Measurements from ENCODE around the gene TMEM30B.
A peak's percentile ranks its signal among the peaks of the same experiment; 100 is the strongest.
"Not testable (repeated sequence)": the region's sequence is repeated elsewhere in the genome, so short reads cannot be mapped to it uniquely, and the experiment has no call there.

Gene TMEM30B

GRCh38 chr14:61266436-61266835, 14.7 kb downstream of the TMEM30B start:
- no peak for DNase-seq (ENCODE audit: low spot score)

DNA sequence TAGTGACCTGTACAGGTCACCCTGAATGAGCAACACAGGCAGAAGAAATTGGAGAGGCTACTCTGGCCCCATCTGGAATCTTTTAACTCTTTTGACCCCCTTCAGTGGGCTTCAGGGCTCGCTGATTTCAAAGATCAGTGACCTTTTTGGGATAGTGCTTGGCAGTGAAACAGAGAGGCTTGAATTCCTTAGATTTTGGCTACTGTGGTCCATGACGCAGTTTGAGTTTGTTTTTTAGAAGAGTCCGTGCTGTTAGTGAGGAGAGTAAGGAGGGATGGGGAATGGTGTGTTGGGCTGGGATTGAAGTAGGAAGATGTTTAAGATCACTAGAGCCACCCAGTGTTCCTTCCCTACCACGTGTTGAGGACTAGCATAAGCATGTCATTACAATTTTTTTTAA, 16.5 kb downstream of the TMEM30B start:
- no peak for DNase-seq (ENCODE audit: low spot score)

DNA sequence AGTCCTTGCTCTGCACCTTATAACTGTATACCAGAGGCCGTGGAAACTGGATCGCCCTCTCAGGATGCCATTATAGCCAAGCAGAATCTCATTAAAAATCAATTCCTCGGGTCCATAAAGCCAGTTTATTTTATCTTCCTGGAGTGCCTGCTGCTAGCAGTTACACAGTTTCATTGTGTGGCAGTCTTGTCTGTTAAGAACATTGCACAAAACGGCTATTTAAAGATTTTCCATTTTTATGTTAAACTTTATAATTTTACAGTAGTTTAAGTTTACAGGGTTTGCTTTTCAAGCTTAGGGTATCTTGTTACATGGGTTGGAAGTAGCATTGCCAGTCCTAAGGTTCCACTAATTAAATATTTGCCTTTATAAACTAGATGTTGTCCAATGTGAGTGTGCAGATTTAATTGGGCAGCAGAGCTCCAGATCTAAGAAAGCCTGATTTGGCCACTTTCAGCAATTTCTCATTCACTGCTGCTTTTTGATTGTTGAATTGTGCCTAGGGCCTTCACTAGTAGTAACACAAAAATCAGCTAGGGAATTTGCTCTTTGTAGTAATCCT, 17.0 kb downstream of the TMEM30B start:
- no peak for DNase-seq (ENCODE audit: low spot score)

DNA sequence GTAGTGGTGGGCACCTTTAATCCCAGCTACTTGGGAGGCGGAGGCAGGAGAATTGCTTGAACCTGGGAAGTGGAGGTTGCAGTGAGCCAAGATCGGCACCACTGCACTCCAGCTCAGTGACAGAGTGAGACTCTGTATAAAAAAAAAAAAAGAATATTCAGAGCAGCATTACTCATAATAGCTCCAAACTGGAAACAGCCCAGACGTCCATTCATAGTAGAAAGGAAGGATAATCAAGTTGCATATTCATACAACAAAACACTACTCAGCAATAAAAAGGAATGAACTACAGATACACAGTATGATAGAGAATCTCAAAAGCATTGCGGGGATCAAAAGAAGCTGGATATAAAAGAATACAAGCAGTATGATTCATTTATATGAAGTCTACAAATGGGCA, 19.1 kb downstream of the TMEM30B start:
- DNase-seq (ENCODE audit: low spot score): no peak

GRCh38 chr14:61260939-61261776, 20.0 kb downstream of the TMEM30B start:
- no peak for DNase-seq (ENCODE audit: low spot score)

DNA sequence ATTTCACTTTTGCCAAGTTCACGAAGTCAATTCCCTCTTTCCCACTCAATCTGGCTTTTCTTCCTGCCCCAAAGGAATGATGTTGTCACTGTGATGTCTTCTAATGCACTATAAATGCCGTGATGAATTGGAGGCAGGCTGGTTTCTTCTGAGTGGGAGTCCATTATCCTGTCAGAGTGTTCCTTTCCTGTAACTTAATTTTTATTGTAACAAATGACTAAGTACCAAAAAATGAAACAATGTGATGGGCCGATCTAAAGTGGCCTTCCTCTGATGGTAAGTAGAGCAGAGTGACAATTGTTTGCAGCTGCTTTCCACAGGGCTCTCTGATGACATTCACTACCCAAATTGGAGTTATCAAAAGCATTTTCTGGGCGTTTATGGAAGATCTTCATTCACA, 22.2 kb downstream of the TMEM30B start:
- DNase-seq (ENCODE audit: low spot score): no peak

DNA sequence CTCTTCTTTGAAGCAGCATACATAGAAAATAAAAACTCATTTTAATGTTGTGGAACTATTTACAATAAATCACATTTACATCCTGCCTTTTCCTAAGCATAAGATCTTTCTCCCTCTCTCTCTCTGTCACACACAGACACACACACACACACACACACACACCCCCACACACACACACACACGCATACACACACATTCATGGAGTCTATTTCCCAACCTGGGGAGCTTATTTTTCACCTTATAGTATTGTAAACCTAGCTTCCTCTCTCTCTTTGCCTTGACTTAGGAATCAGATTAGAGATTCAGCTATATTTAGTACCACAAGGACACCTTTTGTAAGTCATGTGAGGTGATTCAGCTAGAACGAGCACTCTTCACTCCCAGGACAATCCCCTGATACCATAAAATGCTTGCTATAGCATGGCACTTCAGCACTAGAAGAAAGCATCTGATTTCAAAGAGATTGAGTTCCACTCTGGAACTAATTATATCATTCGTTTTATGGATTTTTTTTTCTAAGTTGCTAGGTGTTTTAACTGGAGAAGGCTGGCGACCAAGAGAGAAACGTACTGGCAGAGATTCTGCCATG, 23.6 kb downstream of the TMEM30B start:
- no peak for DNase-seq (ENCODE audit: low spot score)

- no peak for DNase-seq (ENCODE audit: low spot score)
These were observed 24.2 kb downstream of the TMEM30B start for GRCh38 chr14:61256826-61257468.

GRCh38 chr14:61255968-61256367, 25.2 kb downstream of the TMEM30B start:
- no peak for DNase-seq (ENCODE audit: low spot score)

DNA sequence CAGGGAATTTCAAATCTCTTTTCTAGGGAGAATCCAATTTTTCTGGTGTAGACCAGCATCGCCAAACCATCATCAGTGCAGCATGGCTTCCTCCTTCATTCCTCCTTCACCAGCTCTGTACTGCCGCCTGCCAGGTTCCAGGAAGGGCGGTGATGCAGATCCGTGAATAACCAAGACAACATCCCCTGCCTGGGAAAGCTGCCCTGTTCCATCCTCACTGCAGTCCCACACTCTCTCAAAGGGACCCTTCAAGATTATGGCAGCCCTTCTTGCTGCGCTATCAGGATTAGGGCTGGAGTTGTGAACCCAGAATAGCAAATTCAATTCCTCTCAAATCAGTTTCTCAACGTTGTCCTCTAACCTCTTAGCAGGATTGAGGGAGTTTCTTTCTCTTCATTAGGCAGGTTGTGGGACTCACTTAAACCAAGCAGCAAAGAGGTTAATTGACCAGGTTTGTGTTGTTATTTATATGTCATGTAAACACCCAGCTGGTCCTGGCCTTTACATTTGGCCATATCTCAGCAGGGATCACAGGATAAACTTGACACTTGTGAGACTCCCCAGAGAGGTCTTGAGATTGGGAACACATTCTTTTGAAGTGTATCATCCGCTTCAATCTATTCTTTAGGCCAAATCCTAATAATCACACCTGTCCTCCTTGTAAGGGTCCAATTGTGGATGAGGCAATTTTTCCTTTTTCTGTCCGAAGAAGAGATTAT, 26.2 kb downstream of the TMEM30B start:
- no peak for DNase-seq (ENCODE audit: low spot score)

GRCh38 chr14:61253064-61253738, 27.9 kb downstream of the TMEM30B start:
- no peak for DNase-seq (ENCODE audit: low spot score)

DNA sequence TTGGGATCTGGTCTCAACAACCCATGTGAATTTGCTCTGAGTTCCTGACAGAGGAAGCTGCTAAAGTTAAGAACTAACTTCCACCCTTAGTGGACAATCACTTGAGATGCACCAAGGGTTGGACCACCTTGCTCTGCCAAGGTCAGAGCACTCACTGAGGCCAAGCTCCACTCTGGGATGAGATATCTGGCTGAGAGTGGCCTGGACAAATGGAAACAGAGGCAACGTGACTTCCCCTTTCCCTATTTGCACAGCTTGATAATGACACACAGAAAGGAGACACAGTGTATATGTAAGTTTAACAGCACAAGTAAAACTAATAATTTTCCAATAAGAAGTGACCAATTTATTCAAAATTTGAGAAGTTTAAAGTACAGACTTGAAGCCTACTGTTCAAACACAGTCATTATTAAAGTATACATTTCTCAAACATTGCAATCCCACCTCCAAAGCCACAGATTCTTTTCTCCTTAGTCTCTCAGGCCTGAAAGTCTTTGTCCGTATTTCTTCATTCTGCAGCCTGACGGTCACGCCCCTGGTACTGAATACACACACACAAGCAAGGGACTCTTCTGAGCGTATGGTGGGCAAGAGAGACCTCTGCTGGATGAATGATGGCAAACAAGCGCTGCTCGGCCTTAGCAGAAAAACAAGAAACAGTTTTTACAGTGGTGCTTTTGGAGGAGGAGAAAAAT, 28.6 kb downstream of the TMEM30B start:
- DNase-seq (ENCODE audit: low spot score): peak; percentile 71

GRCh38 chr14:61250063-61250462, 31.1 kb downstream of the TMEM30B start:
- DNase-seq (ENCODE audit: low spot score): no peak

DNA sequence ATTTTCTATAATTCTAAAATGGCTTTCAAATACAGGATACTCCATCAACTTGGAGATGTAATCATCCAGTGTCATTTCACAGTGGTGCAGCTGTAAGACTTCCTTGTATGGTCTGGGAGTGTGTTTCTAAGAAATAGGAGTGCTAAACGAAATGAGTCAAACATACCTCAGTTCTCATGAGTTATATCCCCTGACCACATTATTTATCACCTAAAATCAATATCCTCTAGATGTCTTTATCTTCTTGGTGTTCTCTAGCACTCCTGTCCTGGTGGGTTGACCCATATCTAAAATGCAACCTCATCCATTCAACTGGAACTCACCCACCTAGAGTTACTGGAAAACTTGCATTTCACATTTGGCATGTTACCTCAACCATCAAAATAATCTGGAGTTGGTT, 33.2 kb downstream of the TMEM30B start:
- no peak for DNase-seq (ENCODE audit: low spot score)

- DNase-seq (ENCODE audit: low spot score): no peak
These were observed 34.4 kb downstream of the TMEM30B start for GRCh38 chr14:61246721-61247120.

DNA sequence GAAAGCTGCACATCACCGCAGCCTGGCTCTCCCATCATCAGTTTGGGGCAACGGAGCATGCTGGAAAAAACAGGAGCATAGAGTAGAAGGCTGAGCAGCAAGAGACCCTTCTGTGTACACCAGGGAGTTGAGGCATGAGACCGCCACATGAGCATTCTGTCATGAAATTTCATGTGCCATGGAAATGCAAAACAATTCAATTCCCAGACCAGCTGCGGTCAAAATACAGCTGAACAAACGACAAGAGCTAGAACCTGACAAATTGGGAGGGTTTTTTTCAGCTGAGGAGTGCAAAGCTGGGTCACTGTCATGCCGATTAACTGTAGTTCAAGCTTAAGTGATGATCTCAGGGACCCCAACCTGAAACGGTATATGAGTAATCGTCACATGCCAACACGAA, 37.1 kb downstream of the TMEM30B start:
- no peak for DNase-seq (ENCODE audit: low spot score)

GRCh38 chr14:61240206-61240605, 40.9 kb downstream of the TMEM30B start:
- no peak for DNase-seq (ENCODE audit: low spot score)

GRCh38 chr14:61239285-61239684, 41.9 kb downstream of the TMEM30B start:
- DNase-seq (ENCODE audit: low spot score): not testable (repeated sequence)

GRCh38 chr14:61238611-61239245, 42.4 kb downstream of the TMEM30B start:
- no peak for DNase-seq (ENCODE audit: low spot score)

GRCh38 chr14:61234215-61234916, 46.8 kb downstream of the TMEM30B start:
- DNase-seq (ENCODE audit: low spot score): no peak
